Neural progenitor cell (in vitro differentiated cells): ENCODE results near the gene FCGR3B.
"Not testable (repeated sequence)": the region's sequence is repeated elsewhere in the genome, so short reads cannot be mapped to it uniquely, and the experiment has no call there.

Experiments
- CTCF ChIP-seq: fragments of 200-600 bp; sonication (generic); IDR thresholded peaks from 2 replicates; pipeline ENCODE4 v1.5.1; 2017; ENCODE audit warnings: antibody characterized with exemption, mild to moderate bottlenecking
- EZH2 ChIP-seq: fragments of 200-600 bp; sonication (generic); IDR thresholded peaks from 2 replicates; pipeline ENCODE4 v1.6.1; 2017; ENCODE audit warnings: antibody characterized with exemption, mild to moderate bottlenecking, moderate library complexity
- EZH2phosphoT487 ChIP-seq: fragments of 200-600 bp; sonication (generic); IDR thresholded peaks from 2 replicates; pipeline ENCODE4 v1.6.1; 2017; ENCODE audit warnings: antibody characterized with exemption

GRCh38 chr1:161605762-161606540, 25.0 kb downstream of the FCGR3B start:
- TF ChIP-seq CTCF, EZH2, EZH2phosphoT487: not testable (repeated sequence)
